Adrenal gland (tissue), 12 donors: Measurements from ENCODE around the gene PDCD11. TPM values are rescaled to one million over a fixed set of nuclear protein-coding genes. Genes with fewer than 3 reads are reported as not detected.

Experiments
- DNase-seq, 7 donors: peaks; one replicate each; pipeline ENCODE4 v3.0.0-alpha.2; 2019 to 2020
- H3K27ac ChIP-seq, 5 donors: fragments of 200-600 bp; sonication (generic) in 4 of 5; 1 replicate in 3 of 5; 2 replicates in 2 of 5; pipeline versions ENCODE4 v1.5.1 to v1.8.0; 2016 to 2020; ENCODE audit warnings: mild to moderate bottlenecking in 1 of 5
- H3K27me3 ChIP-seq: fragments of 200-600 bp; 2 replicates; pipeline ENCODE4 v1.8.0; 2021
- H3K36me3 ChIP-seq, 2 donors: fragments of 200-600 bp; replicated peaks in 1 of 2; 1 replicate in 1 of 2; 2 replicates in 1 of 2; pipeline versions ENCODE4 v1.5.1 to v1.8.0; 2018 to 2022
- H3K4me1 ChIP-seq, 2 donors: fragments of 200-600 bp; replicated peaks in 1 of 2; 1 replicate in 1 of 2; 2 replicates in 1 of 2; pipeline versions ENCODE4 v1.5.1 to v1.8.0; 2018 to 2021
- H3K4me3 ChIP-seq, 4 donors: fragments of 200-600 bp; sonication (generic) in 3 of 4; one replicate each; pipeline ENCODE4 v1.5.1; 2016 to 2018
- H3K9me3 ChIP-seq, 3 donors: fragments of 200-600 bp; sonication (generic) in 1 of 3; replicated peaks in 1 of 3; 1 replicate in 2 of 3; 2 replicates in 1 of 3; pipeline versions ENCODE4 v1.5.1 to v1.8.0; 2016 to 2021
- POLR2A ChIP-seq, 2 donors: fragments of 450-650 bp; IDR thresholded peaks; one replicate each; pipeline ENCODE4 v1.6.1; 2017; ENCODE audit warnings: antibody characterized with exemption in 2 of 2, mild to moderate bottlenecking in 2 of 2, moderate library complexity in 1 of 2
- WGBS, 4 donors: extraction: QIAGEN DNeasy Blood & Tissue Kit in 2 of 4; methylation state at CpG; one replicate each; pipeline versions ENCODE4 v1.1.5 to v1.1.7; 2013 to 2017; 5-methylcytosine and 5-hydroxymethylcytosine counted together
- intact Hi-C, 2 donors: fragments of 100-400 bp; cut with DNase I; formaldehyde crosslinking; loops; one replicate each; pipeline versions ENCODE4 v1.14.1 to v1.15.0; 2022 to 2023
- polyA plus RNA-seq, 3 donors: library from polyadenylated mRNA; stranded (reverse); fragments of 200-250 nt in 2 of 3; fragments of 350-450 nt in 1 of 3; fragmentation: Illumina TruSeq in 1 of 3; extraction: RNeasy Lipid Tissue Mini Kit (QIAGEN cat#74804) in 1 of 3; gene quantifications; one replicate each; pipeline ENCODE4 v1.2.3, GENCODE V29; 2013 to 2014
- total RNA-seq, 9 donors: library from RNA; depleted of rRNA in 4 of 9; stranded (reverse); fragments of >200 nt in 4 of 9; fragments of 120-200 nt in 1 of 9; fragmentation: NEBNext Ultra II Directional in 1 of 9; extraction: Animal tissue kit (Norgen Biotek cat#: 25700) in 1 of 9; gene quantifications; one replicate each; pipeline versions ENCODE4 v1.1.0 to v1.2.4, GENCODE V29; 2013 to 2023
- TF ChIP-seq, protein P1 (sequence below), 6 experiments: fragments of 450-650 bp in 4 of 6; fragments of 200-600 bp in 2 of 6; sonication (generic) in 1 of 6; IDR thresholded peaks; 1 replicate in 5 of 6; 2 replicates in 1 of 6; pipeline versions ENCODE4 v1.5.1 to v1.8.0; 2016 to 2021; ENCODE audit warnings: antibody characterized with exemption in 6 of 6, mild to moderate bottlenecking in 2 of 6, moderate library complexity in 1 of 6
- donor health status: healthy with polysubstance abuse.
- donor health status: Bipolar disorder and iron deficiency.
- donor health status: DM: yes; HTN: yes; CAD: no.
- donor health status: DM: no; HTN: no; CAD: no.
- donor health status: DM: no; HTN: no; CAD: no.
- donor health status: DM: yes; HTN: yes; CAD: no.

The PDCD11 gene
- total and polyA plus RNA-seq, 12 donors = 13.6 to 39.7 (median 21.2) TPM

DNA sequence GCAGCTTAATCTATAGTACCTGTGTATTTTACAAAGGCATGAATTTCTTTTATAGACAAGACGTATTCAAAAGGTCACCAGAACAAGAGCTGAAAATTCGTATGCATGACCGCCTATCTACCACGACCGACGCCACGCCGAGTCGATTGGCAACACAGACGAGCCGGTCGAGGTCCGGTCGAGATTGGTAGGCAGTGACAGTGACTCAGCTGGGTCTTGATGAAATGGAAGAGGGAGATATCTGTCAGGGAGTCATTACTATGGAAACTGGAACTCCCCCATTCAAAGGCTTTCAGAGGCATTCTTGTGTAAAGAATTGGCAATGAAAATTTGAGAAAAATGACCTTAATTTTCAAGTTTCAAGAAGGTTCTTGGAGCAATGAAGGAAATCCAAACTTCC is 2.2 kb upstream of the PDCD11 start:
- WGBS, 4 donors = 85 to 91% (median 89%) methylated on average over 14 of the region's 14 CpGs
- intact Hi-C loops = no loop called here
- Histone ChIP-seq H3K4me3 (no peak overlapping the region), H3K36me3 (peaks cover 0 to 33% of the 10 kb centered on the region in 2 donors), H3K4me1 (peaks cover 20 to 39% of the 10 kb centered on the region in 2 donors), H3K27me3 (no peaks in the 10 kb centered on the region), H3K27ac (no peak overlapping the region), H3K9me3 (no peaks in the 10 kb centered on the region)
- DNase-seq = no peak
- TF ChIP-seq POLR2A (IDR thresholded peaks at IDR 0.05) = no peak
- TF ChIP-seq, protein P1, sequence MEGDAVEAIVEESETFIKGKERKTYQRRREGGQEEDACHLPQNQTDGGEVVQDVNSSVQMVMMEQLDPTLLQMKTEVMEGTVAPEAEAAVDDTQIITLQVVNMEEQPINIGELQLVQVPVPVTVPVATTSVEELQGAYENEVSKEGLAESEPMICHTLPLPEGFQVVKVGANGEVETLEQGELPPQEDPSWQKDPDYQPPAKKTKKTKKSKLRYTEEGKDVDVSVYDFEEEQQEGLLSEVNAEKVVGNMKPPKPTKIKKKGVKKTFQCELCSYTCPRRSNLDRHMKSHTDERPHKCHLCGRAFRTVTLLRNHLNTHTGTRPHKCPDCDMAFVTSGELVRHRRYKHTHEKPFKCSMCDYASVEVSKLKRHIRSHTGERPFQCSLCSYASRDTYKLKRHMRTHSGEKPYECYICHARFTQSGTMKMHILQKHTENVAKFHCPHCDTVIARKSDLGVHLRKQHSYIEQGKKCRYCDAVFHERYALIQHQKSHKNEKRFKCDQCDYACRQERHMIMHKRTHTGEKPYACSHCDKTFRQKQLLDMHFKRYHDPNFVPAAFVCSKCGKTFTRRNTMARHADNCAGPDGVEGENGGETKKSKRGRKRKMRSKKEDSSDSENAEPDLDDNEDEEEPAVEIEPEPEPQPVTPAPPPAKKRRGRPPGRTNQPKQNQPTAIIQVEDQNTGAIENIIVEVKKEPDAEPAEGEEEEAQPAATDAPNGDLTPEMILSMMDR (IDR thresholded peaks at IDR 0.05) = no peak

DNA sequence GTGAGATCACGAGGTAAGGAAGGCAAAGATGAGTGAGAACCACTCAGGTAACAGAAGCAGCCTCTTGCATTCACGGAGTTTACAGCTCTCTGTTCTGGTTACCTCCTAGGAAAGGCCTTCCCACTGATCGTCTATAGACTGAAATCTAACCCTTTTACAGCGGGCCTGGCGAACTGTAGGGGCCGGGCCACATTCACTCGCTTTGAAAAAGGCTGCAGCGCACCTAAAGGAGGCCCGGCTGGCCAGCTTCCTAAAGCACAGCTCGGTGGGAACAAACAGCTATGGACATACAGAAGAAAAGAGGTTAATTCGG is 716 bp upstream of the PDCD11 start:
- H3K9me3 ChIP-seq = no peaks in the 10 kb centered on the region
- peak overlapping the region; percentile 74 to 90 (median 86) for H3K27ac ChIP-seq
- H3K4me1 ChIP-seq = peaks cover 20 to 39% of the 10 kb centered on the region in 2 donors
- no peak for DNase-seq
- WGBS, 4 donors = 2 to 5% (median 3%) methylated on average over 7 to 11 of the region's 11 CpGs
- peak overlapping the region; percentile 36 to 90 (median 81) for H3K4me3 ChIP-seq
- intact Hi-C loops = no loop called here
- H3K27me3 ChIP-seq = no peaks in the 10 kb centered on the region
- peaks cover 0 to 32% of the 10 kb centered on the region in 2 donors for H3K36me3 ChIP-seq
- no peak for TF ChIP-seq POLR2A (IDR thresholded peaks at IDR 0.05)
- TF ChIP-seq, protein P1 (IDR thresholded peaks at IDR 0.05) = no peak

DNA sequence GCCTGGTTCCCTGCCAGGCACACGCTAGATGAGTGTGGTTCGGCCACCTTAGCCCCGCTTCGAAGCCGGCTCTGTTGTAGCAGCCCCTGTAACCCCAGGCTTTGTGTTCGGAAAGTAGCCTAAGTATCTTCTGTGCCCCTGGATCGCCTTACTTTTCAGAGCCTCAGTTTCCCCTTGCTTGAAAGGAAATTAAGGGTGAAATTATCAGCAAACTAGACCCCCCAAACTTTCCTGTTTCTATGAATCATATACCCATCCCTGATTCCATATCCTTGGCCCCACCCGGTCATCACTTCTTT is 312 bp downstream of the PDCD11 start:
- no peaks in the 10 kb centered on the region for H3K27me3 ChIP-seq
- peaks cover 0 to 31% of the 10 kb centered on the region in 2 donors for H3K36me3 ChIP-seq
- no peak for DNase-seq
- TF ChIP-seq, protein P1 (IDR thresholded peaks at IDR 0.05) = no peak
- no peak for TF ChIP-seq POLR2A (IDR thresholded peaks at IDR 0.05)
- H3K9me3 ChIP-seq = no peaks in the 10 kb centered on the region
- intact Hi-C loops = no loop called here
- peak overlapping the region in 4 of 5 donors; percentile 41 to 90 (median 87) for H3K27ac ChIP-seq
- WGBS, 4 donors = 0 to 1% (median 0%) methylated on average over 8 of the region's 8 CpGs
- H3K4me1 ChIP-seq = peaks cover 20 to 39% of the 10 kb centered on the region in 2 donors
- H3K4me3 ChIP-seq = peak overlapping the region; percentile 36 to 83 (median 62)

DNA sequence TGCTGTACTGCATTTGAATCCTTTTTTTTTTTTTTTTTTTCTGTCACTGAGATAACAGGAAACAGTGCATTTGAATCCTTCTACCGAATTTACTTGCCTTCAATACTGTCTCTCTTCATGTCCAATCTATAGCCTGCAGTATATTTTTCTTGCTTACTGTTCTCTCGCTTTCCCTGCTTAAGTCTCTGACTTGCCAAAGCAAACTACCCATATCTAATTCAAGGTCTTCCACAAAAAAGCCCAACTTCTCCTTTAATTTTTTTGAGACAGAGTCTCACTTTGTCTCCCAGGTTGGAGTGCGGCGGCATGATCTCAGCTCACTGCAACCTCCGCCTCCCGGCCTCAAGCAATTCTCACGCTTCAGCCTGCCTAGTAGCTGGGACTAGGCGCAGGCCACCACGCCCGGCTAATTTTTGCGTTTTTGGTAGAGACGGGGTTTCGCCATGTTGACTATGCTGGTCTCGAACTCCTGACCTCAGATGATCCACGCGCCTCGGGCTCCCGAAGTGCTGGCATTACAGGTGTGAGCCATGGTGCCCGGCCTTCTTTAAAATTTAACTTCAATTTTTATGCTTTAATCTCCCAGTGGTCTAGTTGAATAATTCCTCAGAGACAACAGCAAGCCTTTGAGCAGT is 882 bp downstream of the PDCD11 start:
- 44 to 68% (median 53%) methylated on average over 19 of the region's 19 CpGs for WGBS, 4 donors
- Histone ChIP-seq H3K27ac (no peak overlapping the region), H3K9me3 (no peaks in the 10 kb centered on the region), H3K4me1 (peaks cover 20 to 39% of the 10 kb centered on the region in 2 donors), H3K4me3 (peak overlapping the region in 3 of 4 donors; percentile 36 to 83 (median 79)), H3K36me3 (peaks cover 0 to 27% of the 10 kb centered on the region in 2 donors), H3K27me3 (no peaks in the 10 kb centered on the region)
- intact Hi-C loops = no loop called here
- TF ChIP-seq POLR2A (IDR thresholded peaks at IDR 0.05) = no peak
- TF ChIP-seq, protein P1 (IDR thresholded peaks at IDR 0.05) = no peak
- DNase-seq = peak in 2 of 7 donors; percentile 13 to 25
